ENCODE data around the gene UBE2D1. TPM values are rescaled to one million over a fixed set of nuclear protein-coding genes. Genes with fewer than 3 reads are reported as not detected.

UBE2D1 gene
- total and polyA plus RNA-seq, 2 of the 13 experiments (the other 11 are each of a cell fraction or from before 2014, with no cell fraction given) = 6.2 to 13.8 TPM

- TF ChIP-seq ZHX2 (IDR thresholded peaks at IDR 0.05; ENCODE audit: low read depth) (no peak), ZHX2 (CRISPR knock-in tag; IDR thresholded peaks at IDR 0.05; ENCODE audit: borderline replicate concordance) (no peak), ZFP90 (CRISPR knock-in tag; IDR thresholded peaks at IDR 0.05; ENCODE audit: borderline replicate concordance) (no peak), FOXK1 (CRISPR knock-in tag; IDR thresholded peaks at IDR 0.05; ENCODE audit: borderline replicate concordance, low read depth) (0 out of 2 replicates have a peak, but pooled peaks have one; percentile 13), SOX13 (IDR thresholded peaks at IDR 0.05) (no peak), SOX13 (CRISPR knock-in tag; conservative IDR thresholded peaks at IDR 0.05 in 1 of 2, IDR thresholded peaks at IDR 0.05 in 1 of 2) (peak in 1 of 2 experiments; percentile 41; a peak in 1 of 4 replicates), CC2D1A (CRISPR knock-in tag; IDR thresholded peaks at IDR 0.05) (no peak), ZNF747 (CRISPR knock-in tag; IDR thresholded peaks at IDR 0.05; ENCODE audit: borderline replicate concordance) (no peak), ZFAT (CRISPR knock-in tag; conservative IDR thresholded peaks at IDR 0.05) (no peak), ZFP62 (CRISPR knock-in tag; IDR thresholded peaks at IDR 0.05) (no peak), ZFP36 (IDR thresholded peaks at IDR 0.05; ENCODE audit: borderline replicate concordance, low read depth, low read length, partially characterized antibody) (no peak), PAWR (CRISPR knock-in tag; IDR thresholded peaks at IDR 0.05; ENCODE audit: borderline replicate concordance) (no peak), RXRB (CRISPR knock-in tag; IDR thresholded peaks at IDR 0.05; ENCODE audit: borderline replicate concordance) (peak; percentile 74; the same call in 1 of the 2 replicates), ZNF142 (CRISPR knock-in tag; IDR thresholded peaks at IDR 0.05) (no peak), TCF7L2 (IDR thresholded peaks at IDR 0.05; ENCODE audit: low read depth, low read length) (no peak), ZNF616 (CRISPR knock-in tag; IDR thresholded peaks at IDR 0.05; ENCODE audit: low read depth) (no peak), FOXA3 (CRISPR knock-in tag; IDR thresholded peaks at IDR 0.05) (peak; percentile 44), STAG1 (CRISPR knock-in tag; IDR thresholded peaks at IDR 0.05) (no peak)
Observed at GRCh38 chr10:58322072-58322834, 12.6 kb upstream of the UBE2D1 start (continued).

All from HepG2 (cell line).